Nephron progenitor cell (in vitro differentiated cells): ENCODE results near the gene P2RX5.

Experiments used
- DNase-seq: peaks from one replicate; pipeline ENCODE4 v3.0.0; 2021
- H3K27ac Mint-ChIP-seq: 2 replicates; pipeline ENCODE4 v1.8.0; 2021; ENCODE audit warnings: mild to moderate bottlenecking, moderate library complexity, mixed read lengths
- H3K27me3 Mint-ChIP-seq: 2 replicates; pipeline ENCODE4 v1.8.0; 2021; ENCODE audit warnings: mild to moderate bottlenecking, low read depth, mixed read lengths; ENCODE audit not compliant: poor library complexity
- H3K36me3 Mint-ChIP-seq: 2 replicates; pipeline ENCODE4 v1.8.0; 2021; ENCODE audit warnings: low read depth, mixed read lengths
- H3K4me1 Mint-ChIP-seq: 2 replicates; pipeline ENCODE4 v1.8.0; 2021; ENCODE audit warnings: mixed read lengths
- H3K4me3 Mint-ChIP-seq: 2 replicates; pipeline ENCODE4 v1.8.0; 2021; ENCODE audit warnings: mild to moderate bottlenecking, moderate library complexity, mixed read lengths
- H3K9me3 Mint-ChIP-seq: 2 replicates; pipeline ENCODE4 v1.8.0; 2021; ENCODE audit warnings: mild to moderate bottlenecking, moderate library complexity, mixed read lengths
- TF ChIP-seq, protein P1 (sequence below): fragments of 200-600 bp; sonication (generic); IDR thresholded peaks from 2 replicates; pipeline ENCODE4 v1.5.0; 2021; ENCODE audit warnings: antibody characterized with exemption

Gene P2RX5

DNA sequence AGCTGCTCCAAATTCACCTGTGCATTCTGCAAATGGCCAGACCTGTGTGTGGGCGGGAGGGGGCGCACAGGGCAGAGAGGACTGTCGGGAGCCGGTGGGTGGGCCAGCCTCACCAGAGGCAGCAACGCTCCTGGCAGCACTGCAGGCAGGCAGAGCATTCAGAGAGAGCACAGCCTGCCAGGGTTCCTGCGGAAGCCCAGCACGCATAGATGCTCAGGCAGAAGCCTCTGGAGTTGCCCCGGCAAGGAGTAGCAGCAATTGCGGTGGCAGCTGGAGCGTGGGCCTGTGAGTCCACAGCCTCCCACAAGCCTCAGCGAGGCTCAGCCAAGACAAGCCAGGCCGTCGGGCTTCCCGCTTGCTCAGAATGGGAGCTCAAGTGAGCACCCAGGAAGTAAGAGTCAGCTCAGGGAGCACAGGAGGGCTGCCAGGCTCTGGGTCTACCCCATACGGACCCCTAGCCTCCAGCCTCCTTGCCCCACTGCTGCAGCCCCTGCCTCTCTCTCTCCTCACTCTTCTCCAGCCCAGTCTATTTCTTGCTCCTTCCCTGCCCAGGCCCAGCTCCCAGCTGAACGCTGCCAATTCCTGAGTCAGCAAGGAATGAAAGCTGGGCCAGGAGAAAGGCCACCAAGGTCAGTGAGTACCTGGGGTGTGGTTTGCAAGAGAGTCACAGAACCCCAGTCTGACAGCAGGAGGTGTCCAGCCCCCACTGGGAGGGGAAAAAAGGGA lies 17.7 kb downstream of the P2RX5 start:
- H3K4me1 Mint-ChIP-seq = peaks cover 33% of the 10 kb centered on the region
- no peak overlapping the region for H3K4me3 Mint-ChIP-seq
- TF ChIP-seq, protein P1, sequence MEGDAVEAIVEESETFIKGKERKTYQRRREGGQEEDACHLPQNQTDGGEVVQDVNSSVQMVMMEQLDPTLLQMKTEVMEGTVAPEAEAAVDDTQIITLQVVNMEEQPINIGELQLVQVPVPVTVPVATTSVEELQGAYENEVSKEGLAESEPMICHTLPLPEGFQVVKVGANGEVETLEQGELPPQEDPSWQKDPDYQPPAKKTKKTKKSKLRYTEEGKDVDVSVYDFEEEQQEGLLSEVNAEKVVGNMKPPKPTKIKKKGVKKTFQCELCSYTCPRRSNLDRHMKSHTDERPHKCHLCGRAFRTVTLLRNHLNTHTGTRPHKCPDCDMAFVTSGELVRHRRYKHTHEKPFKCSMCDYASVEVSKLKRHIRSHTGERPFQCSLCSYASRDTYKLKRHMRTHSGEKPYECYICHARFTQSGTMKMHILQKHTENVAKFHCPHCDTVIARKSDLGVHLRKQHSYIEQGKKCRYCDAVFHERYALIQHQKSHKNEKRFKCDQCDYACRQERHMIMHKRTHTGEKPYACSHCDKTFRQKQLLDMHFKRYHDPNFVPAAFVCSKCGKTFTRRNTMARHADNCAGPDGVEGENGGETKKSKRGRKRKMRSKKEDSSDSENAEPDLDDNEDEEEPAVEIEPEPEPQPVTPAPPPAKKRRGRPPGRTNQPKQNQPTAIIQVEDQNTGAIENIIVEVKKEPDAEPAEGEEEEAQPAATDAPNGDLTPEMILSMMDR = no peak
- DNase-seq = peak; percentile 54
- H3K27me3 Mint-ChIP-seq = peaks cover 27% of the 10 kb centered on the region
- H3K9me3 Mint-ChIP-seq = no peaks in the 10 kb centered on the region
- H3K36me3 Mint-ChIP-seq = no peaks in the 10 kb centered on the region
- H3K27ac Mint-ChIP-seq = no peak overlapping the region

DNA sequence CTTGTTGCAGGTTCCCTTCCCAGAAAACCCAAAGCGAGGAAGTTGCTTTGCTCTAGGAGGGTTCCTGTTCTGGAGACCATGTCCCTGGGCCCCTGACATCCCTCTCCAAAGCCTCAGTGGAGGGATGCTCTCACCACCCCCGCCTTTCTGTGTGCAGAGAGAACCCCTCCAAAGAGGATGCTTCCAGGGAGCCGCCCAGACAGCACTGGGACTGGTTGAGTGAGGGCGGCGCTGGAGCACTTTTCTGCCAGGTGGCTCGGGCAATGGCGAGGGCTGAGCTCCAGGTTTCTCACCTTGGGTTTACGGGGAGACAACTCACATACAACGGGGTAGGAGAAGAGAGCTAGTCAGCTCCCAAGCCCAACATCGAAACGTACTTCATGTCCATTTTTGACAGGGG lies 20.1 kb downstream of the P2RX5 start:
- TF ChIP-seq, protein P1 = no peak
- H3K36me3 Mint-ChIP-seq = peaks cover 14% of the 10 kb centered on the region
- H3K4me3 Mint-ChIP-seq = no peak overlapping the region
- no peak overlapping the region for H3K27ac Mint-ChIP-seq
- no peak for DNase-seq
- peaks cover 11% of the 10 kb centered on the region for H3K27me3 Mint-ChIP-seq
- H3K9me3 Mint-ChIP-seq = no peaks in the 10 kb centered on the region
- peaks cover 42% of the 10 kb centered on the region for H3K4me1 Mint-ChIP-seq

DNA sequence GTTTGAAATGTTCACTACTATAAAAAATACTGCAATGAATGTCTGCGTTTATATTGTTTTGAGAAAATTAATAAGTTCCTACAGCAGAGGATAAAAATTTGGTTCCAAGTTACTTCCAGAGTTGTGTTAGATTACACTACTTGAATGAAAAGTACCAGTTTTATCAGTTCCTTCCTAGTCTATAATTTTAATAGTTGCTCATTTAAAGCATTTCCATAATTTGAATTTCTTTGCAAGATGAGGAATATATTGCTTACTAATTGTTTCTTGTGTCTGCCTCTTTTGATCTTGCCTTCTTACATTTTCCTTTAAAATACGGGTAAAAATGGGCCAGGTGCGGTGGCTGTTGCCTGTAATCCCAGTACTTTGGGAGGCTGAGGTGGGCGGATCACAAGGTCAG lies 23.4 kb downstream of the P2RX5 start:
- Mint-ChIP-seq H3K9me3 (no peaks in the 10 kb centered on the region), H3K27me3 (peaks cover 7% of the 10 kb centered on the region), H3K36me3 (peaks cover 18% of the 10 kb centered on the region), H3K27ac (no peak overlapping the region), H3K4me1 (peaks cover 48% of the 10 kb centered on the region), H3K4me3 (no peak overlapping the region)
- no peak for DNase-seq
- TF ChIP-seq, protein P1 = no peak

DNA sequence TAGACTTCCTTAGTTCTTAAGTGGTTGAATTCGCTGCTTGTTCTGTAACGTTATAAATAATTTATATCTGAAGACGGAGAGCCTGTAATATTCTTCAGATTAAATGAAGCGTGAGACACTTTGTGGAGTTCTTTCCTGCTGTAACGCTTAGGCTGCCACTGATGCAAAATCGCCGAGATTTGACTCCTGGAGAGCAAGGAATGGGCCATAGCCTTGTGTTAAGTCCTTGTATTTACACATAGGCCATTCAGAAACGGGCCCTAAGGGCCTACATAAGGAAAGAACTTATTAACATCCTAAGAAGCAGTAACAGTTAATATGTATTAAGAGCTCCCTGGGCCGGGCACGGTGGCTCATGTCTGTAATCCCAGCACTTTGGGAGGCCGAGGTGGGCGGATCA lies 26.4 kb downstream of the P2RX5 start:
- Mint-ChIP-seq H3K4me1 (peaks cover 60% of the 10 kb centered on the region), H3K9me3 (no peaks in the 10 kb centered on the region), H3K36me3 (peaks cover 18% of the 10 kb centered on the region), H3K27me3 (peaks cover 2% of the 10 kb centered on the region), H3K4me3 (peak overlapping the region; percentile 99), H3K27ac (peak overlapping the region; percentile 99)
- no peak for DNase-seq
- TF ChIP-seq, protein P1 = no peak

DNA sequence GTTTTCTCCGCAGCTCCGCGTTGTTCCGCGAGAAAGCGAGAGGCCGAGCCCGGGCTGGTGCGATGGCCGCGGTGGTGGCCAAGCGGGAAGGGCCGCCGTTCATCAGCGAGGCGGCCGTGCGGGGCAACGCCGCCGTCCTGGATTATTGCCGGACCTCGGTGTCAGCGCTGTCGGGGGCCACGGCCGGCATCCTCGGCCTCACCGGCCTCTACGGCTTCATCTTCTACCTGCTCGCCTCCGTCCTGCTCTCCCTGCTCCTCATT lies 26.9 kb downstream of the P2RX5 start:
- TF ChIP-seq, protein P1 = no peak
- peaks cover 18% of the 10 kb centered on the region for H3K36me3 Mint-ChIP-seq
- no peaks in the 10 kb centered on the region for H3K9me3 Mint-ChIP-seq
- peaks cover 2% of the 10 kb centered on the region for H3K27me3 Mint-ChIP-seq
- H3K4me3 Mint-ChIP-seq = peak overlapping the region; percentile 99
- no peak for DNase-seq
- peak overlapping the region; percentile 99 for H3K27ac Mint-ChIP-seq
- peaks cover 57% of the 10 kb centered on the region for H3K4me1 Mint-ChIP-seq

DNA sequence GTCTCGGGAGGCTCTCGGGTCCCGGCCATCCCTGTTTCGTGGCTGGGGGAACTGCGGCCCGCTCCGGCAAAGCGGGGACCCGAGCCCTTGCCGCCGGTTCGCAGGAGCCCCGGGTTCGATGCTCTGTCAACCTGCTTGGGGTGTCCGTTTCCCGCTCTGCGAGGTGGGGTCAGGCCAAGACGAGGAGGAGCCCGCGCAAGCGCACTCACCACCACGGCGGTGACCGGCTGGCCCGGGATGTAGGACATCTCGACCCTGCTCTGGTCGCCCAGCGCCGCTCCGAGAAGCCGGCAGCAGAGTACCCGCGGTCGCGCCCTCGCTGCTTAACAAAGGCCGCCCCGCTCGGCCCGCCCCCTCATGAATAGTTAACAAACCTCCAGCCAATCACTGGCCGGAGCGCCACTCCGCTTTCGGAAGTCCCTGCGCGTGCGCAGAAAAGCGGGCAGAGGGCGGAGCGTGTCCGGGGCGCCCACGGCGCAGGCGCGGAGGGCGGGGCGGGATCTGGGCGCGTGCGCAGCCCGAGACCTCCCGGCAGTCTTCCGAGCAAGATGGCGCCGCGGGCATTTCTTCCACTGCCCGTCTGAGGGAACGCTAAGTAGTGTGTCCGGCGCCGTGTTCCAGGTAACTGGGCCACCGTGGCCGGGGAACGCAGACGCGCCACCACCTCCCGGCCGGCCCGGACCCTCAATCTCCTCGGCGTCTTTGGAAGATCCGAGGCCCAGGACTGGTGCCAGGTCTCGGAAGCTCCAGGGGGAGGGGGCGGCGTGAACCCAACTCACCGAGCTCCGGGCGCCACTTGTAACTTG lies 27.5 kb downstream of the P2RX5 start, which contains the start of the genes EMC6 and TAX1BP3:
Gene EMC6, plus strand, starts transcription at position 534 of the 806 bp plus-strand sequence. CDS start 335 bp downstream, outside the sequence.
Gene TAX1BP3, minus strand, starts transcription at position 300 of the 806 bp plus-strand sequence. Its CDS starts 52 bp downstream, at position 248.
- H3K9me3 Mint-ChIP-seq = no peaks in the 10 kb centered on the region
- H3K27me3 Mint-ChIP-seq = peaks cover 2% of the 10 kb centered on the region
- H3K27ac Mint-ChIP-seq = peak within 1 kb of the TSS; percentile 99
- TF ChIP-seq, protein P1 = no peak
- H3K4me3 Mint-ChIP-seq = peak within 1 kb of the TSS; percentile 99
- H3K4me1 Mint-ChIP-seq = peaks cover 51% of the 10 kb centered on the region
- DNase-seq = peak; percentile 99
- peaks cover 18% of the 10 kb centered on the region for H3K36me3 Mint-ChIP-seq
